ENCODE results near the gene TET2.

Gene TET2

DNA sequence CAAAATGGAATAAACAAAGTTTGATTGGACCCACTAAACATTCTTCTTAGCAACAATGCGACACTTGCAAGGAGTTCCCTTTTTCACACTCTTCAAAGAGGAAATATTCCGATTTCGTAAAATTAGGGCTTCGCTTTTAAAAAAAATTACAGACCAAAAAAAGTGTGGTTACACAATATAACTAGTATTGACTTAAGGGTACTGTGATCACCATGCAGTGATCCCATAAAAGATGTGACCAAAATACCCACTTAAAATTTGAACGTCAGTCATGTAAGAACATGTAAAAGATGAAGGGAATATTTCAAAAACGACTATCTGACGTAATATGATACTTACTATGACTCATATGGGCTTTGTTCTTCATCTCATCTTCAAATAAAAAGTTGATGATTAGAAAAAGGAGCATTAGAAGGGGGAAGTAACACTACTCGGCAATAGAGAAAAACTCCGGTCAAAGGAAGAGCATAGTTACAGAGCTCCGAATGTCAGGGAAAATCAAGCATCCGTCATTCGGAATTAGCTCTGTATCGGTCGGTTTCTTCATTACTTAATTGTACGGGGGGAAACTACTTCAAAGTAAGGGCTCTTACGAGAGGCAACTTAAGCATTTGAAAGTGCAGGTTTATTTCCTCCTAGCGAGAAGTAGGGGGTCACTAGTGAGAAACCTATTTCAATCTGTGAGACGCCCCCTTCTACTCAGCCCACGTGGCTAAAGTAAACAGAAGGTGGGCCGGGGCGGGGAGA, 1.3 kb upstream of the TET2 start:
- DNase-seq, result no peak

DNA sequence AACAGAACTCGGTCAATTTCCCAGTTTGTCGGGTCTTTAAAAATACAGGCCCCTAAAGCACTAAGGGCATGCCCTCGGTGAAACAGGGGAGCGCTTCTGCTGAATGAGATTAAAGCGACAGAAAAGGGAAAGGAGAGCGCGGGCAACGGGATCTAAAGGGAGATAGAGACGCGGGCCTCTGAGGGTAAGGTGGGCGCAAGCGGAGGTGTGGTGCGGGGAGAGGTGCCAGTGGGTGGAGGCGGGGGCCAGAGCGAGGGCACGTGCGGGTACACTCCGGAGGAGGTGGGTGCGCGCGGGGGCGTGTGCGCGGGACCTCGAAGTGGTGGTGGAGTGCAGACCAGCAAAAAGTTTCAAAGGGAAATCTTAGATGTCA, 787 bp upstream of the TET2 start:
- peak in 3 of 4 experiments; percentile 1 to 30 (median 4) for DNase-seq

- DNase-seq, result no peak
Measured at GRCh38 chr4:105147016-105147552, 408 bp downstream of the TET2 start.

GRCh38 chr4:105147553-105148161, 981 bp downstream of the TET2 start:
- DNase-seq, result no peak

DNA sequence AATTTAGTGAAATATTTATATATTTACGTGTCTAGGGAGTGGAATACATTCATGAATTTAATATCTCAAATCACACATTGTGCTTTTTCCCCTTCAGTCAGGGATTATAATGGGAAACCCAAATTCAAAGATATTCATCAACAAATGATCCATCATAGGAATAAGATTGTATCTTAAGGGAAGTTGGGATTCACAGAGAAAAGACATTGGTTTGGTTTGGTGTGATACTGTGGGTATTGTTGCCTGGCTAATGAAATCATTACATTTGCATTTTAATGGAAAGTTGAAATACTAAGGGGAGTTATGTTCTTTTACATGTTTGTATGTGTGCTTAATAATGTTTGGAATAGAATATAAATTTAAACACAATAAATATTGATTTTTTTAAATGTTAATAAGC, 1.7 kb downstream of the TET2 start:
- no peak for DNase-seq

- DNase-seq, result no peak
Measured at GRCh38 chr4:105148776-105149175, 2.1 kb downstream of the TET2 start.

DNA sequence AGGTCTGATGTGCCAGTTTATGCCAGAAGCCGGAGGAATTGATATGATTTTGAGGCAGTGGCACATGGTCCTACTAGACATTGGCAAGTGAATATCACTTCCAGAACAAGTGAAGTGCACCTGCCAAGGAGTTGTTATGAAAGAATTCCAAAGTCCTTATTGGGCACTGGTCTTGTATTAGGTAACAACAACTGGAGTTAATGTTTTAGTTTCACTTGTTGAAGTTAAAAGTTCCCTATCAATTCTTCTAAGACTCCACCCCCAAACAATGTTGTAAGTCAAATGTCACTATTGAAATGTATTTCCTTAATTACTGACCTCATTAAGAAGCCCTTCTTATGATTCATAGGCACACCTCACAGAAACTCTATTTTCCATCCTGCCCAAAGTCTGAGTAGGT, 3.1 kb downstream of the TET2 start:
- DNase-seq, result no peak

GRCh38 chr4:105150503-105150902, 3.8 kb downstream of the TET2 start:
- DNase-seq, result no peak

DNA sequence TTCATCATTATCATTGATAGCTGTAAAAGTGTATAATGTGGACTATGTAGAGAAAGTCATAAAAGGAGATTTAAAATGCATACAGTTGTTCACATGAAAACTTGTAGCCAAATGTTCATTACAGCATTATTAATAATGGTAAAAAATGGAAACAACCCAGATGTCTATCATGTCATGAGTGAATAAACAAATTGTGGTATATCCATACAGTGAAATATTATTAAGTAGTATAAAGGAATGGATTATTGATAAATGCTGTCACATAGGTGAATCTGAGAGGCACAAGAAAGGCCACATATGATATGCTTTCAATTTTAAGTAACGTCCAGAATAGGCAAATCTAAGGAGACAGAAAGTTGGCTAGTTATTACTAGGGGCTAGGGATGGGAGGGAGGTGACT, 7.1 kb downstream of the TET2 start:
- no peak for DNase-seq

GRCh38 chr4:105154576-105154975, 7.9 kb downstream of the TET2 start:
- DNase-seq, result no peak

DNA sequence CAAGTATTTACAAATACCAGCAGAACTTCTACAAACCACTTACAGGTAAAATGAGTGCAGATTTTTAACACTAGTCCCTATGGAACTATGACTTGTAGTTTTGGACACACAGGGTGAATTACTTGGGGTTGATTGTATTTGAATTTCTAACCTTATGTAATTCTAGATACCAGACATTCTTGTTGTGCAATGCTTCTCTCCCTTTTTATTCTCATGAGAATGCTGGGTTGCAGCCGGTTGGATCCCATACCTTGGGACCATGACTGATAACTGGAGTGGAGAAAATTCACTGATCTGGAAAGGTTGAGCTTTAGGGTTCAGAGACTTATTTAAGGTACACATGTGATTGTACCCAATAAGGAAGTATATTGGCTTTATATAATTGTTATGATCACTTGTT, 8.8 kb downstream of the TET2 start:
- no peak for DNase-seq

DNA sequence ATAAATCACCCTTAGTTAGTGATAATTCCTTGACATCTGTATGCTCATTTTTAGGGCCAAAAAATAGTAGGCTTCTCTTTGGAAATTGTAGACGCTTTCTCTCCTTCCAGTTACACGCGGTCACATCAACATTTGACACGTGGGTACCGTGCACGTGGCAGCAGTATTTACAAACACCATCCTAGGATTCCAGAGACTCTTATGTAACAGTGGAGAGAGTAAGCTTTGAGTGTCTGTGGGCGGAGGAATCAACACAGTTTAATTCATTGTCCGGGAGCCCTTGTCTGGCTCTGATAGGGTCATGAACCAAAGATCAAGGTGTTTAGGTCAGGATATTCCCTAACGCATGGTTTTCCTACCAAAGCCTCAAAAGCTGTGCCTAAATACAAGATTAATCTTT, 12.2 kb downstream of the TET2 start:
- DNase-seq, result no peak

DNA sequence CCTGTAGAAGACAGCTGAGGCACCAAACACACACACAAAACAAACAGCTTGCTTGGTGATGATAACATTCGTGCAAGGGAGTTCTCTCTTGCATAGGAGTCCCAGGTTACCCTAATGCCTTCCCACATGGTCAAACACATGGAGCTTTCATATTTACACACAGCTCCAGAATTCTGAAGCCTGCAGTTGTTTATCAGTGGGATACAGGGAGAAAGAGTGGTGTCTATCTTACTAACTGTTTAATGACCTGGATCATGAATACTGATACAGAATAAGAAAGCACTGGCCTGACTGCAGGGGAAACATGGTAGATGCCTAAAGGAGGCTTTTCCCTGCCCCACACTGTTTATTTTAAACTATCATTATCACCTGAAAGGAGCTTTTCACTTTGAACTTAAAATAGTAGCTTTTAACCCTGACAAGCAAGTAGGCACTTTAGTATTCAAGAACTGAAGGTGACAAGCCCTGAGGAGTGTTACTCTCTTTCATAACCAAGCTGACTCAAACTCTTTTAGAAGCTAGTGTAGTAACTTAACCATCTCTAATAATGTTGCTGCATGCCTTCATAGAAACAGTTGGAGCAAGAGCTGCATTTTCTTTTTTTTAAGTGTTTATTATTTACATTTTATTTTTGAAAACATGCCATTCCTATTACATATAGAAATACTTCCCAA, 15.6 kb downstream of the TET2 start:
- DNase-seq, result no peak

GRCh38 chr4:105164548-105164947, 17.9 kb downstream of the TET2 start:
- no peak for DNase-seq

DNA sequence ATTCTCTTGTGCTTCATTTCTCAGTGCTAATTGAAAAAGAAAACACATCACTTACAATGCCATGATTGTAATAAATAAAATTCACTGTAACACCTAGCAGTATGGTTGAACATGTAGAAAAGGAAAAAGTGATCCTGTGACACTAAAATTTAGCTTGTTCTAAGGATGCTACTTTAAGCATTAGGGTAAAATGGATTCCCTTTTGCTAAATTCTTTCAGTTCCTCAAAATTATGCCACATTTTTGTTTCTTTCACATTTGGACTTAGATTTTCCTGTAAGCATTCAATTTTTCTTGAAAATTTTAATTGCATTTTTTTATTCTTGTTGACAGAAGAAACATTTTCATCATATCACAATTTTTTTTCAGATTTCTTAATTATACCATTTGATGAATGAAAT, 19.4 kb downstream of the TET2 start:
- DNase-seq, result no peak

DNA sequence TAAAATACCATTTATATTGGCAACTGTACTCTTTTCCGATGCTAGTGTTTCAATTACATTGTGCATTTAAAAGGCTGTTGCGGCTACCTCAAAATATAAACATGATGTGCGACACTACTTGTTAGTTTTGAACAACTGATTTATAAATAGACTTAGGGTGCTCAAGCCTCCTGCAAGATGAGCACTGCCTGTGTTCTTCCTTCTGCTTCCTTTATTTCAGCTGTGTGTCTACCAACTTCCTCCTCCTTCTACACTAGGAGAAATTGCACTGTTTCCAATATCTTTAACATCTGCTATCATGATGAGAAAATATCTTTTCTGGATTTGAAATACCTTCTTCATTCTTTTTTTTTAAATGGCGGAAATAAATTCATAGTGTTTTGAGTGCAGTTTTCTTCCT, 24.0 kb downstream of the TET2 start:
- no peak for DNase-seq

GRCh38 chr4:105171912-105172311, 25.2 kb downstream of the TET2 start:
- DNase-seq, result no peak

GRCh38 chr4:105174098-105174497, 27.4 kb downstream of the TET2 start:
- DNase-seq, result no peak

DNA sequence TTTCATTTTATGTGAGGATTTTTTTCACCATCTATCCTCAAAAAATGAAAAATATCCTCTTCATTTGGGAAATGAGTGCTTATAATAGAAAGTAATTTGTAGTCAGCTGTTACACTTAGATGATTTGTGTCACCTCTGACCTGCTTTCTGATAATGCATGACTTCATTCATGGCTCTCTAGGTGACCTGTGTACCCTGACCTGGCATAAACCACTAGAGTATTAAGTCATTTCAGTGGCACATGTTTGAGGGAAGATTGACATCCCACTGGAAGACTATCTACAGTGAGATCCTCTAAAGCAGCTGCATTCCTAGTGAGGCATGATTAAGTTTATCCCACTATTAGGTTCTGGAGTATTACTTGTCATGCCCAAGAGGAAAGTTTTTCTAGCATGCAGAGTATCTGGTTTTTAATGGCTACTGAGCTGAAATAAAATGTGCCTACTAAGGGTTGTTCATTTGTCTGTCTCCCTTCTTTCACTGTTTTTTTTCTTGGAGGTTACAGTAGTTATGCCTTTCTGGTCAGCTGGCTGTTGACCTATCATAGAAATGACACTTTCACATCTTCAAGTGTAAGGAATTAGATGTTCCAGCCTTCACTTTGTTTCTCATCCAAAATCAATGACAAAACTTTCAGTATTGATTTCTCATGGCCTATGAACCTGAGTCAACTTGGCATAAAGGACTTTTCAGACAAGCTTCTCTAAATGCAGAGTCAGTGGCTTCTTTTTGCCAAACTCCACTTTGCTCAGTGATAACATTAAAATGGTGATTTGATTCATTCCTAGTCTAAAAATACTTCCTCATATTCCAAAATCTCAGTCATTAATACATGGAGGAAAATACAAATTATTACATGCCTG, 33.1 kb downstream of the TET2 start:
- DNase-seq, result no peak

GRCh38 chr4:105181259-105181658, 34.6 kb downstream of the TET2 start:
- DNase-seq, result no peak

DNA sequence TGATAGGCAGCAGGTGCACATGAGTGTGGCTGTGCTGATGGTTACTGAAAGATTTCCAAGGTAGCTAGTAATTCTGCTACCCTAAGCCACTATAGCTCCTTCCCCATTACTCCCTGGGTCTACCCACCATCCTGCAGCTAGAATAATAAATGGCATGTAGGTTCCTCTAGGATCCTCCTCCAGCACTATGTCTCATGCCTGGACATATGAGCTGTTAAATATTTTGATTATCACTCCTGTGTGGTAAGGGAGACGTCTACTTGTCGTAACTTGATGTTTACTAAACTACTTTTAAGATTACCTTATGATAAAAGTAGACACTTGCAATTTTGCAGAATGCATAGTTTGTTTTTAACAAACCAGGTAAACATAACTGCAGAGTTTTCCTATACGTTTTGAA, 35.5 kb downstream of the TET2 start:
- DNase-seq, result no peak

GRCh38 chr4:105184316-105184980, 37.8 kb downstream of the TET2 start:
- no peak for DNase-seq
